NCI-H1930 (cell line): ENCODE data around the gene TTLL11.
"Not testable (repeated sequence)": the region's sequence is repeated elsewhere in the genome, so short reads cannot be mapped to it uniquely, and the experiment has no call there.

Source experiments
- DNase-seq, 2 experiments: peaks; one replicate each; lab custom pipeline; 2025; lab: John Stamatoyannopoulos, UW

Gene TTLL11

DNA sequence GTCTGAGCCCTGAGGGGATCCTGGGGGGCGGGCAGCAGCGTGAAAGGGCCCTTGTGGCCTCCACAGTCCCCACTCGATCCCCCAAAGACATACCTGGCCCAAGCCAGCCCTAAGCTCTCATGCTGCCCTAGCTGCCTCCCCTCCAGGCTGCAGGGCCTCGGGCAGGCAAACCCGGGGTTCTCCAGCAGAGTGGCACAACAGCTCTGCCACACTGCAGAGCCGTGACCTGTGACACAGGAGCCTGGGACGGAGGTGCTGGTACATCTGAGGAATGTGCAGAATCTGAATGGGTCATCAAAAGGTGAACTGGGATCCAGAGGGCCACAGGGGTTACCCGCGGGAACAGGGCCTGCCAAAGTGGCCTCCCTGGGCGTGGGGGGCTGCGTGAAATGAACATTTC is 278.5 kb downstream of the TTLL11 start:
- DNase-seq, result no peak

DNA sequence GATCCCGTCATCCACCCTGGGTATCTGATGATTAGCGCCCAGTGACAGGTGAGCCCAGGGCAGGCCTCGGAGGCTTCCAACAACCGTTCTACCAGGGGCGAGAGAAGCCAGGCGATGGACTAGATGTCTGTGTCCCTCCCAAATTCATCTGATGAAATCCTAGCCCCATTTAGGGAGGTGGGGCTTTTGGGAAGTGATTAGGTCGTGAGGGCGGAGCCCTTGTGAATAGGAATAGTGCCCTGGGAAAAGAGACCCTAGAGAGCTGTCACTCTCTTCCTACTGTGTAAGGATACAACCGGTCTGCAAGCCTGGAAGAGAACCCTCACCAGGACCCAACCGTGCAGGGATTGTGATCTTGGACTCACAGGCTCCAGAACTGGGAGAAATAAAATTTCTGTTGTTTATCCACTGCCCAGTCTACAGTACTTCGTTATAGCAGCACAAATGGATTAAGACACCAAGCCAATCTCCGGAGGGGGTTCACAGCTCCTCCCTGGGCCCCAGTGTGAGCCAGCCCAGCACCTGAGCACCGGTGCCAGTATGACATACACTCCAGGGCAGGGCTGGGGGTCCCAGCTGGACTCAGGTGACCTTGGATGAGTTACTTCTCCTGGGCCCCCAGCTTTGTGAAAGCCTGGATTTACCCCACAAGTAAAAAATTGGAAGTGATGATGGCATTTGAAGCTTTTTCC is 279.4 kb downstream of the TTLL11 start:
- no peak for DNase-seq

DNA sequence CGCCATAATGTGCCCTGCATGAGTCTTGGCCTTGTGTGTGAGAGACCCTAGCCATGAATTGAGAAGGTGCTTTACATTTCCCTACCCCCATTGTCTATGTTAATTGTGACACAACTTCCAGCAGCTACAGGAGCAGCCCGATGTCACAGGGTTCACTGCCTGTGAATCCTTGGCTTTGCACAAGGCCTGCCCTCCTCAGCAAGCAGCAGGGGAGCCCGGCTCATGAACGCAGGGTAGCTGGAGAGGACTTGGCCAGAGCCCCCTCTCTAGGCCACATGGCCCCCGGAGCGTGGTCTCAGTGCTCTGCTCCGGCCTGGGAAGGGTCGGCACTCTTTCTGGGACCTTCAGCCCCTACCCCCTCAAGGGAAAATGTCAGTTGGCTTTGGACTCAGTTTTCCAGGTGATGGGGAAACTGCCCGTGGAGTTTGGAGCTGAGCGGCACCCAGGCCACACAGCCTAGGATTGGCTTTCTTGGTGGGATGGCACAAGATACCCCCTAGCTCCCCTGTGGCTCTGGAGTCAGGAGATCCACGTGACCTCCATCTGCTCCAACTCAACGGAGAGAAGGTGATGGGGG is 280.9 kb downstream of the TTLL11 start:
- no peak for DNase-seq

DNA sequence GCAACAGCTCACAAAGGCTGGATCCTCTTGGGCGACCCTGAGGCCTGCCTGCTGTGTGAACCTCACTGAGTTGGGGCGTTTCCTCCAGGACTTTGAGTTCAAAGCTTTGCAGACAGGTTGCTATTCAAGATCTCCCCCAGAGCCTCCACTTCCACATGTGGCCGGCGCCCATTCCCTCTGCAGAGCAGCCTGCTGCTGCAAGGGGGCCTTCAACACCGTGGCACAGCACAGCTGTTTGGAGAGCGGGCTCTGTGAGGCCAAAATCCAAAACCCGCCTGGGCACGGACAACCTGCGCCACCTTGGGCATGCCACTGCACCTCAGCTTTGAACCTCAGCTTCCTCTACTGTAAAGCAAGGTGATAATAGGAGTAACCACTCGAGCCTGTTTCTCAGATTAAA is 281.4 kb downstream of the TTLL11 start:
- no peak for DNase-seq

DNA sequence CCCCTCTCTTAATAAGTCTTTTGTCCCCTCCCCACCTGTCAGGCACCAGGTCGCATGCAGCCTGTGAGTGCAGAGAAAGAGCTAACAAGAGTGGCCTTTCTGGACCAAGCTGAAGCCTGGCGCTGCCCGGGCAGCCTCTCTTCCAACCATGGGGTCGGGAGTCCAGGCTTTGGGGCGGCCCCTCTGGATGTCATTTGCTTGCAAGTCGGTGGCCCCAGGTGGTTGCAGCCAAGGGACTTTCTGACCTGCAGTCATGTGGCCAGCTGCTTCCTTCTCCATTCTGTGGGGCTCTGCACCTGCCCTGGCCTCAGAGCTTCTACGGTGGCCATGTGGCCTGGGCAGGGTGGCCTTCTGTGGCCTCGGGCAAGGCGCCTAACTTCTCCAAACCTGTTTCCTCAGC is 282.0 kb downstream of the TTLL11 start:
- no peak for DNase-seq

DNA sequence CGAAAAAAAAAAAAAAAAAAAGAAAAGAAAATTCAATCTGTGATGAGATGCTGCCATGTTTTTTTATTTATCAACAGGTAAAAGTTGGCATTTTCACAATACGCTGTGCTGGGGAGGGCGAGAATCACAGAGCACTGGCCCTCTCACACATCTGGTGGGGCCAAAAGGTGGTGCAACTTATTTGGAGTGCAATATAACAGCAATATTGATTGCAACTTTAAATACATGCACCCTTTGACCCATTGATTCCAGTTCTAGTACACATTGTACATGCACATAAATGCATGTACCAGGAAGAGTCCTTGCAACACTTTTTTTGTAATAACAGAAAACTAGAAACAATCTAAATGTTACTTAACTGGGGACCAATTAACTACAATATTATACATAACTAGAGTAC is 282.6 kb downstream of the TTLL11 start:
- no peak for DNase-seq

DNA sequence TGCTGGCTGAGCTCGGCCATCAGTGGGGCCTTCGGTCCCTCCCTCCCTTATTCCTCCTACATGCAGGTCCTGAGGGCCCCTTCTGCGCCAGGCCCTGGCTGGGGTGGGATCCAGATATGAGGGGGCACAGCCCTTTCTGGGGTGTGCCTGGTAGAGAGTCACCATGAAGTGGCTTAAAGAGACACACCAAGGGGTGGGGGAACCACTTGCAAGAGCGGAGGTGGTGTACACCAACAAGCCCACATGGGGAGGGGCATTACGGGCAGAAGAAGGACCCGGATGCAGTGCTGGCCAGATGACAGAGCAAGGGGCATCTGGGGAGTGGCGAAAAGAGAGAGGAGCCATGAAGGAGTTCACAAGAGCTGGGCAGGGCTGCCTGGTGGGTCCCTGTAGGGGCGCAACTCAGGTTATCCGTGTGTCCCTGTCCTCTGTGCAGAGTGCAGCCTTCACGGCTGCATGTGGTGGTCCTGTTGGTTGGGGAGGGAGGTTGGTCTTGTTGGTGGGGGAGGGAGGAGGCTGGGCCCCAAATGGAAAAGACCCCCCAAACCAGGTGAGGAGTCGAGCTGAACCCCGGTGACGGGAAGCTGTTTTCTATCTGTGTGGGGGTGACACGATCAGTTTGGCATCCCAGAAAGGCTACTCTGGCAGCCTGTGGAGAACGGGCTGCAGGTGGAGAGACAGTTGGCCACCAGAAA is 283.6 kb downstream of the TTLL11 start:
- DNase-seq, result no peak

DNA sequence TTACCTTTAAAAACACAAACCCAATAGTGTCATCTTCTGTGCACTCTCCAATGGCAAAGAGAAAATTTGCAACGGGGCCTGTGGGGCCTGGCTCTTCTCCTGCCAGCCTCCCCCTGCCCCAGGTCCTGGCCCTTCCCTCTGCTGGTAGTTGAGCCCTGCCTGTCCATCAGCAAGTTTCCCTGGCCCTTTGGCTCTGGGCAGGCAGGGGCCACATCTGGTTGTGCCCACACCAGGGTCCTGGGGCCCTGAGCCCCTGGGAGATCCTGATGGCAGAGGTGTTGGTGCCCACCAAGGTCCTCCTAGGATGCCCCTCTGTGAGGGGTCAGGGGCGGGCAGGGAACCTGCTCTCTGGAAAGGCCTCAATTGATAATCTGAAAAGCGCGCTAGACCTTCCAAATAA is 284.3 kb downstream of the TTLL11 start:
- no peak for DNase-seq

DNA sequence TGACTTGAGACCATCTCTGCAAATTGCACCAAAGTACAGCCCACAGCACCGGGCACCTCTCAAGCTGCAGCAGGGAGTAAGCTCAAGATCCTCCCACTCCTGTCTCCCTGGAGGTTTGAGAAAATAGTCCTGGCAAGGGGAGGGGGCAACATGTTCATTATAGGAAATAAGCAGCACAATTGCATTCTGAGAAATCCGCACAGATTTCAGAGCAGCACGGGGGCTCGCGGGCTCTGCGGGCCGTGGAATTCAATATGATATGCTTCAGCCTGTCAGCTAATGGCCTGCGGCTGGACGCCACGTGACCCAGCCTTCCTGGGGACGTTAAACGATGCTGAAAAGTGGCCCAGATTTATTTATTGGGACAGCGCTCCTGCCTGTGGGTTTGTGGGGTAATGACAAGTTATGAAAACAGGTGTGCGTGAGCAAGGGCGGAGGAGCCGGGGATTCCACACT is 285.3 kb downstream of the TTLL11 start:
- DNase-seq, result no peak

DNA sequence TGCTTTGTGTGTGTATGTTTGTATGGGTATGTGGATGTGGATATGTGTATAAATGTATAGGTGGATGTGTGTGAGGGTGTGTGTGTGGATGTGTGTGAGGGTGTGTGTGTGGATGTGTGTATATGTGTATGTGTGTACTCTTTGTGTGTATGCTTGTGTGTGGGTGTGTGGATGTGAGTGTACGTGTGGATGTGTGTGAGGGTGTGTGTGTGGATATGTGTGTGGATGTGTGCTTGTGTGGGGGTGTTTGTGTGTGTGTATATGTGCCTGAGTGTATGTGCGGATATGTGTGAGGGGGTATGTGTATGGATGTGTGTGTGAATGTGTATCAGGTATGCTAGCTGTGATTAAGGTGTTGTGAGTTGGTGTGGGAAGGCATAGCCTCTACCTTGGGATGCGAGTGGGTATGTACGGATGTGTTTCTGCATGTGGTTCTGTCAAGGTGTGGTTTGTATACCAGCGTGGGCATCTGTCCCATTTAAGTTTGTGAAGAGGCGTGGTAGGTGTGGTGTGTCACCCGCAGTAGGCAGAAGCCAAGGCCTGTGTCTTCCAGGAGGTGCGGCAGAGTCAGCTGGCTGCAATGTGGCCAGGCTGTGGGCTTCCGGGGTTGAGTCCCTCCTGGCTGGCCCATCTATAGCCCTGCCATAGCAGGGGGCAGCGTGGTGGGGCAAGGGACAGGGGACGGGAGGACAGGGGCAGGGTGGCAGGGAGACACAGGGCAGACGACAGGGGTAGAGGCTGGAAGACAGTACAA is 285.9 kb downstream of the TTLL11 start:
- no peak for DNase-seq

DNA sequence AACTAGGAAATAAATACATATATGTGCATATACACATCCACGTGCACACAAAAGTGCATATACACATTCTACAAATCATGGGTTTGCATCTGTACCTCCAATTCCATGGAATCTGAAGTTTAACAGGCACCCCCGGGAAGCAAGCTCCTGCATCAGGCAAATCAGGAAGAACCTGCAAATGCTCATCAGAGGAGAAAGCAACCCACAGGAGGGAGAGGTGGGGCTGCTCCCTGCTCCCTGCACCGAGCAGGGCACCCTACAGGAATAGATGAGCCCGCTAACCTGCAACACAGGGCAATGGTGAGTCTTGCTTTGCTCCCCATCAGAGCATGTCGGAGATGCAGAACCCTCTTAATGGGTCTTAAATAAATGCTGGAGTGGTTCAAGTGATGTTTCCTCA is 290.4 kb downstream of the TTLL11 start:
- no peak for DNase-seq

DNA sequence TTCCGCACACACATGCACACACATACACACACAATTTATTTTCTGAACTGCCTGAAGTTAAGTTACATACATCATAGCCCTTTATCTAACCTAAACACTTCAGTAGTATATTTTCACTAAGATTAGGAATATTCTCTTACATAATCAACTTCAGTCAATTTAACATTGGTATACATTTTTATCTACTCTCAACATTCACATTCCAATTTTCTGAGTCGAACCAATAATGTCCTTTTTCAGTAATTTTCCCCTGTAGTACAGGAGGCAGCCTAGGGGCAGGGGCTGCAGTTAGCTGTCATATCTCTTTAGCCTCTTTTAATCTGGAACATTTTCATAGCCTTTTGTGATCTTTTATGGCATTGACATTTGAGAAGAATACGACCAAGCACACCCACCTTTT is 291.5 kb downstream of the TTLL11 start:
- DNase-seq, result no peak

DNA sequence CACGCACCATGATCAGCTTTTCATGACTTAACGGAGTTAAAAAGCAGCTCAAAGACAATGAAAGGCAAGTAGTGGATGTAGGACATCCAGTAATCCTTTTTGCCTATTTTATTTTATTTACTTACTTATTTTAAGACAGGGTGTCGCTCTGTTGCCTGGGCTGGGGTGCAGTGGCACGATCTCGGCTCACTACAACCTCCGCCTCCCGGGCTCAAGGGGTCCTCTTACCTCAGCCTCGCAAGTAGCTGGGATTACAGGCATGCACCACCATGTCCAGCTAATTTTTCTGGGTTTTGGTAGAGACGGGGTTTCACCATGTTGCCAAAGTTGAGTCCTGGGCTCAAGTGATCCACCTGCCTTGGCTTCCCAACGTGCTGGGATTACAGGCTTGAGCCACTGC is 292.7 kb downstream of the TTLL11 start:
- no peak for DNase-seq

DNA sequence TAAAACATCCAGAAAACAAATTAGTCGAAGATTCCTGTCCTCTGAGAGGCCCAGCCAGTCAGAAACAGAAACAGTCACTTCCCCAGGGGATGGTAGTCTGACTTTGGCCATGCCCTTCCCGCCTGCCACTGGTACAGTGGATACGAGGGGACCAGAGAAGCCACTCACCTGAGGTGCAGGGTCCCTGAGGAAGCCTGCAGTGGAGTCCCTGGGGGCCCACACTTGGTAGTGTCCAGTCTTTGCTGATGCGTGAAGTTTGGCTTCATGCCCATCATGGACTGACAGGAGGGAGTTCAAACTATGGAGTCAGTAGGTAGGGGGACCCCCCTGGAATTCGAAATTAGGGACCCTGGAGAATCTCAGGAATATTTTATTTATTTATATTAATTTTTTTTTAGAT is 294.2 kb downstream of the TTLL11 start:
- no peak for DNase-seq

DNA sequence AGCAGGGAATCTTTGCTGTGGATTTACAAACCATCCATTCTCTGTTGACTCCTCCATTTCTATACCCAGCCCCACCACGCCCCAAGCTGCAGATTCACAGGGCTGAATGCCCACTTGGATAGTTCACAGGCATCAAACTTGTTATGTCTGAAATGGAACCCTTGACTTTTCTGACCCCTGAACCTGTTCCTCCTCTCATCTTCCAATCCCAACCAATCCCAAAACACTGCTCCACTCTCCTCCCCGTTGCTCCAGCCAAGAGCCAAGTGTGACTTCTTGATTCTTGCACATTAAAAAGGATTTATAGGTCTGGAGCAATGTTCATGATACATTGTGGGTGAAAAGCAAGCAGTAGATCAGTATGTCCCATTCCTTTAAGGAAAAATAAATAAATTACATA is 296.0 kb downstream of the TTLL11 start:
- no peak for DNase-seq

DNA sequence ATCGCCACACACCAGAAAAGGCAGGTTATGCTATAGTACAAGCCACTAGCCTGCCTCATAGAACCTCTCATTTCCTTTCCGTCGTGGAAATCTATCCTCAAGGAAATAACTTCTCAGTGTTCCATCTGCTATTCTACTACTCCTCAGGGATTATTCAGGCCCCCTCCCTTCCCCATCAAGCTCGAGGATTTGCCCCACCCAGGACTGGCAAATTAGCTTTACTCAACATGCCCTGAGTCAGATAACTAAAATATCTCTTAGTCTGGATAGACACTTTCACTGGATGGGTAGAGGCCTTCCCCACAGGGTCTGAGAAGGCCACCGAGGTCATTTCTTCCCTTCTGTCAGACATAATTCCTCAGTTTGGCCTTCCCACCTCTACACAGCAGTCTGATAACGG is 298.8 kb downstream of the TTLL11 start:
- DNase-seq, result not testable (repeated sequence)

DNA sequence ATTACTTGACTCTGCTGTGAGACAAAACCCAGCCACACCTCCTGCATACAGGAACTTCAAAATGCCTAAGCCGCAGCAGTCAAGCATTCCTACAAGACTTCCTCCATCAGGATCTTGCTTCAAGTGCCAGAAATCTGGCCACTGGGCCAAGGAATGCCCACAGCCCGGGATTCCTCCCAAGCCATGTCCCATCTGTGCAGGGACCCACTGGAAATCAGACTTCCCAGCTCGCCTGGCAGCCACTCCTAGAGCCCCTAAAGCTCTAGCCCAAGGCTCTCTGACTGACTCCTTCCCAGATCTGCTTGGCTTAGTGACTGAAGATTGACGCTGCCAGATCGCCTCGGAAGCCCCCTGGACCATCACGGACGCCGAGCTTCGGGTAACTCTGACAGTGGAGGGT is 300.6 kb downstream of the TTLL11 start:
- DNase-seq, result not testable (repeated sequence)

DNA sequence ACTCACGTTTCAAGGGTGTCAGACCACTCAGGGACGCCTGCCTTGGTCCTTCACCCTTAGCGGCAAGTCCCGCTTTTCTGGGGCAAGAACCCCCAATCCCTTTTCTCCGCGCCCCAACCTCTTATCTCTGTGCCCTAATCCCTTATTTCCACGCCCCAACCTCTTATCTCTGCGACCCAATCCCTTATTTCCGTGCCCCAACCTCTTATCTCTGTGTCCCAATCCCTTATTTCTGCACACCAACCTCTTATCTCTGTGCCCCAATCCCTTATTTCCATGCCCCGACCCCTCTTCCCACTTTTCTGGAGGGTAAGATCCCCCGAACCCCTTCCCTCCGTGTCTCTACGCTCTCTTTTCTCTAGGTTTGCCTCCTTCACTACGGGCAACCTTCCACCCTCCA is 302.3 kb downstream of the TTLL11 start:
- no peak for DNase-seq

DNA sequence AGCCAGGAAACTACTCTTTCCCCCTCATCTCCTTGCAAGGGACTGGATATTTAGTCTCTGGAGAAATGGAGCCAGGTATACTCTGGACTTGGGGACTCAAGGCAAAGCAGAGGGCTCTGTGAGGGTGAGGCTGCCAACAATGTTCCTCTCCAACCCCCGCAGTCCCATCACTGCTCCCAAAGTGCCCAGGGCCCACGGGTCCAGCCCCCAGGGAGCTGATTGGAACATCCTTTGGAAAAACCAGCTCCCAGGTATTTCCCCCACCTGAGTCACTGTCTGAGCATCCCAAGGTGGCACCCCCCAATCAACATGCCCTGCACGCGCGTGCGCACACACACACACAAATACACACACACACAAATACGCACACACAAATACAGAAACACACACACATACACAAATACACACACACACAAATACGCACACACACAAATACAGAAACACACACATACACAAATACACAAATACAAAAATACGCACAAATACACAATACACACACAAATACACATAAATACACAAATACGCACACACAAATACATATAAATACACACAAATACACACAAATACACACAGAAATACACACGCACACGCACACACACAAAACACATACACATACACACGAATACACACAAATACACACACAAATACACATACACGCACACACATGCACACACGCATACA is 304.3 kb downstream of the TTLL11 start:
- DNase-seq, result no peak

DNA sequence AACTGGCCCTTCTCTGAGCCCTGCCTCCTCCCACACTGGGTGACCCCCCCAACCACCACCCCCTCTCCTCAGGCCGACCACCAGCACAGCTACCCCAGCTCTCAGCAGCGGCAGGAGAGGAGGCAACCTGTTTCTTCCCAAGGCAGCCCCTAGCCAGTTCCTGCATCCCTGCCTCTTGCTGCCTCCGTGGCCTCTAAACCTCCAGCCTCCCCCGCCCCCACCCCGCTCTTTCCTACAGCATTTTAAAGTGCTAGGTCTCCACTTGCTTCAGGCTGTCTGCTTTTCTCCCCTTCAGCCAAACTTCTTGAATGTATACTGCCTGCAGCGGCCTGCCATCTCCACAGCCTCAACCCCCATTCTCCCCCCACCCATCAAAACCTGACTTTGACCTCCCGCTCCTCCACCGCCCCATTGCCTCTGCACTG is 306.1 kb downstream of the TTLL11 start:
- no peak for DNase-seq

DNA sequence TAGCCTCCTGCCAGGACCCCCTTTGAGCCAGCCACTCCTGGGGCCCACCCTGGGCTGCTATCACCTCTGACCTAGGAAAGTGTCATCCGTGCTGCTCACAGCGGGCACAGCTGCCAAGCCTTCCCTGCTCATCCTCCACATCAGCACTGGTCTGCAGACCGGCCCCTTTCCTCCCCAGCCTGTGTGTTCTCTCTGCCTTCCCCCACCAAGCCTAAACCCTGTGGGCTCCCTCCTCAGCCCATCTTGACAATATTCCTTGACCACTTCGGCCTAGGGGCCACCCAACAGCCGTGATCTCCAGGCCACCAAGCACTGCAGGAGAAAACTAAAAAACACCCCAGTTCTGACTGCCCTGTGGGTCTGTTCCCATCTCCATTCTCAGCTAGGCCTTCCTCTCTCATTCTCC is 306.6 kb downstream of the TTLL11 start:
- DNase-seq, result no peak
